ENCODE measurements around the gene VPS36. TPM values are rescaled to one million over a fixed set of nuclear protein-coding genes. Genes with fewer than 3 reads are reported as not detected.

The VPS36 gene
- total and polyA plus RNA-seq, 9 of the 15 experiments (the other 6 are each of a cell fraction or from before 2014, with no cell fraction given) = 8.4 to 30.6 (median 23.7) TPM

GRCh38 chr13:52395704-52396103, 54.7 kb downstream of the VPS36 start:
- Histone ChIP-seq H2AFZ (ENCODE audit: low read depth, low read length) (no peak overlapping the region), H3K9me1 (ENCODE audit: control insufficient read depth, insufficient read depth, low read length) (no peaks in the 10 kb centered on the region), H3K9ac (ENCODE audit: insufficient read depth in 1 of 2, low read depth in 2 of 2, low read length in 2 of 2) (no peak overlapping the region), H3K4me1 (replicated peaks in 1 of 2; ENCODE audit: control insufficient read depth in 2 of 2, insufficient read depth in 2 of 2, low read length in 2 of 2) (no peaks in the 10 kb centered on the region), H3K79me2 (ENCODE audit: control insufficient read depth, insufficient read depth, low read length) (no peaks in the 10 kb centered on the region), H3K4me2 (ENCODE audit: insufficient read depth, low read length) (no peak overlapping the region), H3K36me3 (ENCODE audit: control insufficient read depth, insufficient read depth, low read length) (no peaks in the 10 kb centered on the region), H4K20me1 (replicated peaks; ENCODE audit: control insufficient read depth, insufficient read depth, low read length) (no peaks in the 10 kb centered on the region), H3K9me3 (replicated peaks; ENCODE audit: control insufficient read depth, insufficient read depth, low read depth, low read length) (no peaks in the 10 kb centered on the region), H3K27ac (ENCODE audit: extremely low read depth, low read depth, low read length) (no peak overlapping the region), H3K4me3 (no peak overlapping the region), H3K27me3 (ENCODE audit: control insufficient read depth in 2 of 2, insufficient read depth in 2 of 2, low read length in 2 of 2) (peaks cover 6 to 19% of the 10 kb centered on the region in 2 experiments; a peak in 4 of 5 replicates)
- DNase-seq (ENCODE audit: extremely low read depth in 1 of 4, low spot score in 3 of 4) (no peak), FAIRE-seq (no peak), ATAC-seq (no peak)
- POLR2A ChIA-PET = no interaction called here
- in situ Hi-C loops (cut with MboI) = no loop called here
- intact Hi-C loops (cut with micrococcal nuclease) = no loop called here
- BruUV-seq (replicated peaks) = no TSS peak
- 17% methylated on average over 2 of the region's 4 CpGs for WGBS (ENCODE audit: insufficient coverage, low coverage, missing lambda C conversion rate)
- CTCF ChIA-PET (ENCODE audit: low intra/inter-chr PET ratio) = no interaction called here
- TF ChIP-seq GTF3C2 (IDR thresholded peaks at IDR 0.05; ENCODE audit: borderline replicate concordance, extremely low read depth, insufficient read length) (no peak), PKNOX1 (IDR thresholded peaks at IDR 0.05) (no peak), CTCF (IDR thresholded peaks at IDR 0.05 in 2 of 3, conservative IDR thresholded peaks at IDR 0.05 in 1 of 3; ENCODE audit: insufficient read depth in 2 of 3, low read depth in 1 of 3, low read length in 3 of 3) (no peak), MXD1 (CRISPR knock-in tag; IDR thresholded peaks at IDR 0.05; ENCODE audit: borderline replicate concordance, poor library complexity, severe bottlenecking) (no peak), E2F6 (IDR thresholded peaks at IDR 0.05; ENCODE audit: borderline replicate concordance in 1 of 2, extremely low read depth in 1 of 2, insufficient read depth in 1 of 2, insufficient read length in 1 of 2, low read depth in 1 of 2, low read length in 1 of 2, poor library complexity in 1 of 2, severe bottlenecking in 1 of 2) (no peak), STAT5A (IDR thresholded peaks at IDR 0.05; ENCODE audit: borderline replicate concordance, low read length) (no peak)
